ENCODE measurements around the gene CHRNE.

- TF ChIP-seq POLR2A (IDR thresholded peaks at IDR 0.05) (no peak), CTCF (IDR thresholded peaks at IDR 0.05) (no peak)
Observed at GRCh38 chr17:4895657-4896331, 7.1 kb downstream of the CHRNE start.
